ENCODE results near the gene SCN2A. TPM values are rescaled to one million over a fixed set of nuclear protein-coding genes. Genes with fewer than 3 reads are reported as not detected.

Gene SCN2A
- total RNA-seq, 4 donors from 2014 or later, result 0.36 to 1.8 (median 0.56) TPM; not detected in 1

DNA sequence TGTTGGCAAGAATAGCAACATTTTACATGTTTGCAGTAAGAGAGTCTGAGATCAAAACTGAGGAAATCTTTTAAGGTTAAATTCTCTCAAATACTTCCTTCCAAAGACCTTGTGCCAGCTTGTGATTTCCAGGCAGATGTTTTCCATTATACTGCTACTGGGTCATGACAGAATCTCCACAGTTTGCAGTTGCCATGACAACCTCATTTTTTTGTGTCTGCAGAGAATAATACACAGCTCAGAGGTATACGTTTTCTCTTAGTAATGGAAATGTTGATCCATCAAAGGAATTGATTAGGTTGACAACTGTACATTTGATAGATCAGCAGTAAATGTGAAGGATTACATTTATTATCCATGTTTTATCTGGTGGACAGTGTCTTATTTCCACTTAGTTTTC lies 201.2 kb downstream of the SCN2A start:
- ATAC-seq (ENCODE audit: low FRiP score) (no peak), DNase-seq (ENCODE audit: low spot score) (no peak)
- TF ChIP-seq, protein P1, sequence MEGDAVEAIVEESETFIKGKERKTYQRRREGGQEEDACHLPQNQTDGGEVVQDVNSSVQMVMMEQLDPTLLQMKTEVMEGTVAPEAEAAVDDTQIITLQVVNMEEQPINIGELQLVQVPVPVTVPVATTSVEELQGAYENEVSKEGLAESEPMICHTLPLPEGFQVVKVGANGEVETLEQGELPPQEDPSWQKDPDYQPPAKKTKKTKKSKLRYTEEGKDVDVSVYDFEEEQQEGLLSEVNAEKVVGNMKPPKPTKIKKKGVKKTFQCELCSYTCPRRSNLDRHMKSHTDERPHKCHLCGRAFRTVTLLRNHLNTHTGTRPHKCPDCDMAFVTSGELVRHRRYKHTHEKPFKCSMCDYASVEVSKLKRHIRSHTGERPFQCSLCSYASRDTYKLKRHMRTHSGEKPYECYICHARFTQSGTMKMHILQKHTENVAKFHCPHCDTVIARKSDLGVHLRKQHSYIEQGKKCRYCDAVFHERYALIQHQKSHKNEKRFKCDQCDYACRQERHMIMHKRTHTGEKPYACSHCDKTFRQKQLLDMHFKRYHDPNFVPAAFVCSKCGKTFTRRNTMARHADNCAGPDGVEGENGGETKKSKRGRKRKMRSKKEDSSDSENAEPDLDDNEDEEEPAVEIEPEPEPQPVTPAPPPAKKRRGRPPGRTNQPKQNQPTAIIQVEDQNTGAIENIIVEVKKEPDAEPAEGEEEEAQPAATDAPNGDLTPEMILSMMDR (IDR thresholded peaks at IDR 0.05), result no peak

Other genes with a start within 250 kb of the SCN2A start
- 1 to 10 TPM in 3 of 4 donors, under 1 TPM in 1; 0.72 to 2.5 (median 1.2) TPM for gene SCN3A, start 35.4 kb upstream of the SCN2A start, total RNA-seq
- gene CSRNP3, start 230.3 kb downstream of the SCN2A start, total RNA-seq, result 1 to 10 TPM in 2 of 4 donors, under 1 TPM in 2; 0.12 to 1.5 (median 0.93) TPM